ENCODE measurements around the gene DLGAP1. TPM values are rescaled to one million over a fixed set of nuclear protein-coding genes. Genes with fewer than 3 reads are reported as not detected.

The DLGAP1 gene
- total RNA-seq, 1 experiment from 2014 or later = 10.1 TPM

GRCh38 chr18:3753106-3753505 is 702.0 kb downstream of the DLGAP1 start:
- Histone ChIP-seq H3K27me3 (ENCODE audit: control insufficient read depth, insufficient read depth, low read length) (no peaks in the 10 kb centered on the region), H3K4me3 (ENCODE audit: insufficient read depth, low read depth, low read length) (no peak overlapping the region), H3K36me3 (replicated peaks; ENCODE audit: control insufficient read depth, insufficient read depth, low read length) (no peaks in the 10 kb centered on the region)
- no peak for DNase-seq

- Histone ChIP-seq H3K36me3 (replicated peaks; ENCODE audit: control insufficient read depth, insufficient read depth, low read length) (no peaks in the 10 kb centered on the region), H3K4me3 (ENCODE audit: insufficient read depth, low read depth, low read length) (no peak overlapping the region), H3K27me3 (ENCODE audit: control insufficient read depth, insufficient read depth, low read length) (no peaks in the 10 kb centered on the region)
- no peak for DNase-seq
Measured at GRCh38 chr18:3748086-3748485, 707.0 kb downstream of the DLGAP1 start.

GRCh38 chr18:3747176-3747973 is 707.7 kb downstream of the DLGAP1 start:
- H3K4me3 ChIP-seq (ENCODE audit: insufficient read depth, low read depth, low read length) = no peak overlapping the region
- H3K36me3 ChIP-seq (replicated peaks; ENCODE audit: control insufficient read depth, insufficient read depth, low read length) = no peaks in the 10 kb centered on the region
- DNase-seq = no peak
- no peaks in the 10 kb centered on the region for H3K27me3 ChIP-seq (ENCODE audit: control insufficient read depth, insufficient read depth, low read length)

GRCh38 chr18:3742541-3742940 is 712.6 kb downstream of the DLGAP1 start:
- Histone ChIP-seq H3K36me3 (replicated peaks; ENCODE audit: control insufficient read depth, insufficient read depth, low read length) (no peaks in the 10 kb centered on the region), H3K4me3 (ENCODE audit: insufficient read depth, low read depth, low read length) (no peak overlapping the region), H3K27me3 (ENCODE audit: control insufficient read depth, insufficient read depth, low read length) (no peaks in the 10 kb centered on the region)
- DNase-seq = no peak

- no peak overlapping the region for H3K4me3 ChIP-seq (ENCODE audit: insufficient read depth, low read depth, low read length)
- no peaks in the 10 kb centered on the region for H3K36me3 ChIP-seq (replicated peaks; ENCODE audit: control insufficient read depth, insufficient read depth, low read length)
- no peak for DNase-seq
- H3K27me3 ChIP-seq (ENCODE audit: control insufficient read depth, insufficient read depth, low read length) = no peaks in the 10 kb centered on the region
Measured at GRCh38 chr18:3741333-3741732, 713.8 kb downstream of the DLGAP1 start.

- DNase-seq = no peak
- Histone ChIP-seq H3K36me3 (replicated peaks; ENCODE audit: control insufficient read depth, insufficient read depth, low read length) (no peaks in the 10 kb centered on the region), H3K27me3 (ENCODE audit: control insufficient read depth, insufficient read depth, low read length) (no peaks in the 10 kb centered on the region), H3K4me3 (ENCODE audit: insufficient read depth, low read depth, low read length) (no peak overlapping the region)
Measured at GRCh38 chr18:3728704-3729437, 726.2 kb downstream of the DLGAP1 start.

- no peak for DNase-seq
- H3K4me3 ChIP-seq (ENCODE audit: insufficient read depth, low read depth, low read length) = no peak overlapping the region
- H3K27me3 ChIP-seq (ENCODE audit: control insufficient read depth, insufficient read depth, low read length) = no peaks in the 10 kb centered on the region
- no peaks in the 10 kb centered on the region for H3K36me3 ChIP-seq (replicated peaks; ENCODE audit: control insufficient read depth, insufficient read depth, low read length)
Measured at GRCh38 chr18:3727274-3727673, 727.8 kb downstream of the DLGAP1 start.

- Histone ChIP-seq H3K36me3 (replicated peaks; ENCODE audit: control insufficient read depth, insufficient read depth, low read length) (no peaks in the 10 kb centered on the region), H3K27me3 (ENCODE audit: control insufficient read depth, insufficient read depth, low read length) (no peaks in the 10 kb centered on the region), H3K4me3 (ENCODE audit: insufficient read depth, low read depth, low read length) (no peak overlapping the region)
- no peak for DNase-seq
Measured at GRCh38 chr18:3726238-3726951, 728.7 kb downstream of the DLGAP1 start.

GRCh38 chr18:3725115-3725514 is 730.0 kb downstream of the DLGAP1 start:
- Histone ChIP-seq H3K27me3 (ENCODE audit: control insufficient read depth, insufficient read depth, low read length) (no peaks in the 10 kb centered on the region), H3K4me3 (ENCODE audit: insufficient read depth, low read depth, low read length) (no peak overlapping the region), H3K36me3 (replicated peaks; ENCODE audit: control insufficient read depth, insufficient read depth, low read length) (no peaks in the 10 kb centered on the region)
- no peak for DNase-seq

GRCh38 chr18:3723554-3723953 is 731.6 kb downstream of the DLGAP1 start:
- Histone ChIP-seq H3K4me3 (ENCODE audit: insufficient read depth, low read depth, low read length) (no peak overlapping the region), H3K36me3 (replicated peaks; ENCODE audit: control insufficient read depth, insufficient read depth, low read length) (no peaks in the 10 kb centered on the region), H3K27me3 (ENCODE audit: control insufficient read depth, insufficient read depth, low read length) (no peaks in the 10 kb centered on the region)
- no peak for DNase-seq

- Histone ChIP-seq H3K36me3 (replicated peaks; ENCODE audit: control insufficient read depth, insufficient read depth, low read length) (no peaks in the 10 kb centered on the region), H3K4me3 (ENCODE audit: insufficient read depth, low read depth, low read length) (no peak overlapping the region), H3K27me3 (ENCODE audit: control insufficient read depth, insufficient read depth, low read length) (no peaks in the 10 kb centered on the region)
- DNase-seq = no peak
Measured at GRCh38 chr18:3722649-3723433, 732.3 kb downstream of the DLGAP1 start.

- no peak for DNase-seq
- H3K36me3 ChIP-seq (replicated peaks; ENCODE audit: control insufficient read depth, insufficient read depth, low read length) = no peaks in the 10 kb centered on the region
- no peak overlapping the region for H3K4me3 ChIP-seq (ENCODE audit: insufficient read depth, low read depth, low read length)
- H3K27me3 ChIP-seq (ENCODE audit: control insufficient read depth, insufficient read depth, low read length) = no peaks in the 10 kb centered on the region
Measured at GRCh38 chr18:3721771-3722648, 733.1 kb downstream of the DLGAP1 start.

GRCh38 chr18:3720818-3721545 is 734.1 kb downstream of the DLGAP1 start:
- Histone ChIP-seq H3K36me3 (replicated peaks; ENCODE audit: control insufficient read depth, insufficient read depth, low read length) (no peaks in the 10 kb centered on the region), H3K27me3 (ENCODE audit: control insufficient read depth, insufficient read depth, low read length) (no peaks in the 10 kb centered on the region), H3K4me3 (ENCODE audit: insufficient read depth, low read depth, low read length) (no peak overlapping the region)
- no peak for DNase-seq

All from H7 (cell line).